Heart right ventricle (tissue), 16 donors: ENCODE results near the gene ZNF219. TPM values are rescaled to one million over a fixed set of nuclear protein-coding genes. Genes with fewer than 3 reads are reported as not detected.

Experiments used
- ATAC-seq, 8 donors: fragments of 200-7000 bp; cut with Tn5 transposase; one replicate each; pipeline ENCODE4 v1.9.1; 2020; ENCODE audit warnings: mild to moderate bottlenecking in 8 of 8, moderate library complexity in 8 of 8, moderate number of reproducible peaks in 1 of 8
- DNase-seq, 2 donors: peaks; one replicate each; pipeline ENCODE4 v3.0.0-alpha.2; 2020
- H3K27ac ChIP-seq, 10 donors: fragments of 200-600 bp; sonication (generic) in 2 of 10; one replicate each; pipeline versions ENCODE4 v1.5.0 to v1.8.0; 2020 to 2022; ENCODE audit warnings: mild to moderate bottlenecking in 3 of 10
- H3K27me3 ChIP-seq, 7 donors: fragments of 200-600 bp; one replicate each; pipeline ENCODE4 v1.8.0; 2021 to 2022; ENCODE audit warnings: mild to moderate bottlenecking in 2 of 7
- H3K36me3 ChIP-seq, 9 donors: fragments of 200-600 bp; sonication (generic) in 1 of 9; one replicate each; pipeline versions ENCODE4 v1.5.0 to v1.8.0; 2020 to 2022; ENCODE audit warnings: mild to moderate bottlenecking in 2 of 9
- H3K4me1 ChIP-seq, 9 donors: fragments of 200-600 bp; sonication (generic) in 1 of 9; one replicate each; pipeline versions ENCODE4 v1.5.0 to v1.8.0; 2020 to 2022; ENCODE audit warnings: mild to moderate bottlenecking in 4 of 9
- H3K4me3 ChIP-seq, 10 donors: fragments of 200-600 bp; sonication (generic) in 2 of 10; one replicate each; pipeline versions ENCODE4 v1.5.0 to v1.8.0; 2020 to 2022; ENCODE audit warnings: mild to moderate bottlenecking in 7 of 10, moderate library complexity in 2 of 10
- H3K9me3 ChIP-seq, 11 donors: fragments of 200-600 bp in 10 of 11; sonication (generic) in 2 of 11; one replicate each; pipeline versions ENCODE4 v1.5.0 to v1.8.0; 2013 to 2022; ENCODE audit warnings: mild to moderate bottlenecking in 2 of 11, control low read depth in 1 of 11, moderate library complexity in 1 of 11
- CTCF ChIP-seq, 9 donors: fragments of 200-600 bp; sonication (generic) in 2 of 9; IDR thresholded peaks; one replicate each; pipeline versions ENCODE4 v1.5.0 to v1.8.0; 2021 to 2022; ENCODE audit warnings: antibody characterized with exemption in 9 of 9, mild to moderate bottlenecking in 5 of 9, moderate library complexity in 1 of 9
- WGBS, 2 donors: extraction: QIAGEN DNeasy Blood & Tissue Kit; methylation state at CpG; one replicate each; pipeline ENCODE4 v1.1.7; 2013; ENCODE audit warnings: inconsistent platforms in 1 of 2; 5-methylcytosine and 5-hydroxymethylcytosine counted together
- intact Hi-C, 10 donors: fragments of 100-400 bp; cut with DNase I; formaldehyde crosslinking; loops; one replicate each; pipeline versions ENCODE4 v1.11.1 to v1.14.2; 2022
- polyA plus RNA-seq, 2 donors: library from polyadenylated mRNA; stranded (reverse); fragments of 200-250 nt; gene quantifications; one replicate each; pipeline ENCODE4 v1.2.3, GENCODE V29; 2013
- total RNA-seq, 10 donors: library from RNA; stranded (reverse); fragmentation: NEBNext Ultra II Directional in 3 of 10; extraction: Animal tissue kit (Norgen Biotek cat#: 25700) in 3 of 10; gene quantifications; one replicate each; pipeline versions ENCODE4 v1.2.1 to v1.2.4, GENCODE V29; 2021 to 2023
- donor health status: Arrhythmogenic right ventricular cardiomyopathy.
- donor health status: ischemic (EF 13 %, LVEDD 7.1; RV severe dilation, severe dysfunction).
- donor health status: healthy with polysubstance abuse.
- donor health status: DM: no; HTN: yes; CAD: no.
- donor health status: DM: no; HTN: no; CAD: no.
- donor health status: ischemic (EF 25% LVEDD 6.9; RV normal size, moderate dysfunction).
- donor health status: ischemic (EF 25% LVEDD 5.7; RV mildly dilated, moderate dysfunction).
- donor health status: healthy.
- donor health status: DM: yes; HTN: yes; CAD: no.
- donor health status: Ischemic cardiomyopathy.
- donor health status: ischemic (EF 35%, LVEDD 5.7; RV mildly dilated, moderate dysfunction).
- donor health status: nonischemic (EF 11% LVEDD 7.7; RV severe dilation, severe dysfunction).
- donor health status: DM: yes; HTN: yes; CAD: no.
- donor health status: PGD.
- donor health status: ischemic (EF 29% LVEDD 5.4; RV normal size, mild dysfunction).
- donor health status: nonischemic (EF 23%, LVEDD 6.1; RV moderate dilation, normal function).

ZNF219 gene
- total and polyA plus RNA-seq, 12 donors = 22.1 to 58.4 (median 34.6) TPM

GRCh38 chr14:21072781-21073339 is 25.6 kb downstream of the ZNF219 start:
- peak overlapping the region in 8 of 10 donors; percentile 90 to 98 (median 96) for H3K27ac ChIP-seq
- peak overlapping the region in 1 of 10 donors; percentile 4 for H3K4me3 ChIP-seq
- ATAC-seq (no peak), DNase-seq (no peak)
- no peaks in the 10 kb centered on the region for H3K9me3 ChIP-seq
- H3K27me3 ChIP-seq = peaks cover 0 to 17% (median 0%) of the 10 kb centered on the region in 7 donors
- H3K36me3 ChIP-seq = peaks cover 0 to 52% (median 31%) of the 10 kb centered on the region in 9 donors
- intact Hi-C loops = no loop called here
- 86 to 93% methylated on average over 9 of the region's 9 CpGs for WGBS, 2 donors
- peaks cover 6 to 44% (median 34%) of the 10 kb centered on the region in 9 donors for H3K4me1 ChIP-seq
- no peak for TF ChIP-seq CTCF (IDR thresholded peaks at IDR 0.05)

GRCh38 chr14:21072031-21072473 is 26.4 kb downstream of the ZNF219 start:
- H3K9me3 ChIP-seq = no peaks in the 10 kb centered on the region
- peak in 7 of 8 donors; percentile 3 to 20 (median 8) for ATAC-seq
- 32 to 42% methylated on average over 4 of the region's 4 CpGs for WGBS, 2 donors
- H3K27me3 ChIP-seq = peaks cover 0 to 17% (median 0%) of the 10 kb centered on the region in 7 donors
- intact Hi-C loops = no loop called here
- peak overlapping the region; percentile 57 to 98 (median 95) for H3K27ac ChIP-seq
- TF ChIP-seq CTCF (IDR thresholded peaks at IDR 0.05) = no peak
- peak overlapping the region in 9 of 10 donors; percentile 69 to 86 (median 79) for H3K4me3 ChIP-seq
- DNase-seq = peak in 1 of 2 donors; percentile 61
- H3K4me1 ChIP-seq = peaks cover 6 to 44% (median 34%) of the 10 kb centered on the region in 9 donors
- H3K36me3 ChIP-seq = peaks cover 0 to 44% (median 23%) of the 10 kb centered on the region in 9 donors

GRCh38 chr14:21071225-21072030 is 27.0 kb downstream of the ZNF219 start:
- Histone ChIP-seq H3K36me3 (peaks cover 0 to 38% (median 17%) of the 10 kb centered on the region in 9 donors), H3K4me3 (peak overlapping the region; percentile 61 to 86 (median 78)), H3K27me3 (peaks cover 0 to 17% (median 0%) of the 10 kb centered on the region in 7 donors), H3K9me3 (no peaks in the 10 kb centered on the region), H3K4me1 (peaks cover 6 to 44% (median 34%) of the 10 kb centered on the region in 9 donors), H3K27ac (peak overlapping the region; percentile 64 to 98 (median 95))
- intact Hi-C loops = loop anchor here in 1 of 10 donors (2.0 kb wide), 2 partner anchors 13 to 33 kb away; no protein-coding TSS in a partner anchor
- peak; percentile 88 to 91 for DNase-seq
- TF ChIP-seq CTCF (IDR thresholded peaks at IDR 0.05) = peak in 2 of 9 donors; percentile 5 to 15
- ATAC-seq = peak; percentile 69 to 81 (median 74)
- 2 to 5% methylated on average over 30 to 37 of the region's 37 CpGs for WGBS, 2 donors

GRCh38 chr14:21070610-21071224 is 27.7 kb downstream of the ZNF219 start:
- Histone ChIP-seq H3K27ac (peak overlapping the region; percentile 64 to 98 (median 95)), H3K4me3 (peak overlapping the region; percentile 61 to 86 (median 78)), H3K4me1 (peaks cover 6 to 44% (median 34%) of the 10 kb centered on the region in 9 donors), H3K36me3 (peaks cover 0 to 31% (median 10%) of the 10 kb centered on the region in 9 donors), H3K9me3 (no peaks in the 10 kb centered on the region), H3K27me3 (peaks cover 0 to 17% (median 0%) of the 10 kb centered on the region in 7 donors)
- TF ChIP-seq CTCF (IDR thresholded peaks at IDR 0.05) = no peak
- ATAC-seq (peak; percentile 13 to 57 (median 41)), DNase-seq (peak; percentile 63 to 66)
- 0 to 1% methylated on average over 23 of the region's 23 CpGs for WGBS, 2 donors
- intact Hi-C loops = loop anchor here in 1 of 10 donors (2.0 kb wide), 2 partner anchors 14 to 34 kb away; no protein-coding TSS in a partner anchor
